K562 (cell line): ENCODE results near the gene ACSBG1. TPM values are rescaled to one million over a fixed set of nuclear protein-coding genes. Genes with fewer than 3 reads are reported as not detected.

Experiments used
- ATAC-seq: fragments of 200-7000 bp; cut with Tn5 transposase; 3 replicates; pipeline ENCODE4 v1.9.1; 2020; ENCODE audit warnings: moderate library complexity
- BruUV-seq: library from RNA; stranded (reverse); fragments of 400-500 nt; replicated peaks from 2 replicates; lab custom pipeline; 2021; lab: Mats Ljungman, UMichigan
- CTCF ChIA-PET: fragments of 300-600 bp; formaldehyde crosslinking; extraction: SDS; loops from one replicate; lab custom pipeline; 2021; ENCODE audit warnings: low intra/inter-chr PET ratio; lab: Yijun Ruan, JAX
- POLR2A ChIA-PET: fragments of 300-600, 350-650 bp; sonication (Branson Sonifier 250); formaldehyde crosslinking; extraction: SDS; loops from one replicate; lab custom pipeline; 2021; ENCODE audit warnings: antibody characterized with exemption, inconsistent platforms; lab: Yijun Ruan, JAX
- DNase-seq, 4 experiments: peaks; one replicate each; pipeline versions ENCODE4 v3.0.0 to v3.0.0-alpha.2; 2011 to 2018; ENCODE audit warnings: low spot score in 3 of 4, mixed read lengths in 3 of 4; ENCODE audit errors: extremely low read depth in 1 of 4
- FAIRE-seq: peaks from 2 replicates; lab custom pipeline; 2011; peaks lifted over from hg19 to GRCh38; lab: Jason Lieb, UNC
- H2AFZ ChIP-seq: 2 replicates; pipeline ENCODE4 v1.6.0; 2011; ENCODE audit warnings: low read depth, low read length, control low read depth, inconsistent platforms
- H3K27ac ChIP-seq: fragments of 200-600 bp; 3 replicates; pipeline ENCODE4 v1.8.0; 2011; ENCODE audit warnings: low read depth, mild to moderate bottlenecking, control low read depth, inconsistent platforms, low read length, moderate library complexity, mixed read lengths; ENCODE audit errors: extremely low read depth
- H3K27me3 ChIP-seq, 2 experiments: fragments of 300-600 bp in 1 of 2; 2 replicates in 1 of 2; 3 replicates in 1 of 2; pipeline versions ENCODE4 v1.6.0 to v1.8.0; 2011; ENCODE audit warnings: inconsistent platforms in 2 of 2, low read length in 2 of 2, mild to moderate bottlenecking in 1 of 2, mixed read lengths in 1 of 2, moderate library complexity in 1 of 2; ENCODE audit not compliant: control insufficient read depth in 2 of 2, insufficient read depth in 2 of 2
- H3K36me3 ChIP-seq: fragments of 300-600 bp; 3 replicates; pipeline ENCODE4 v1.8.0; 2011; ENCODE audit warnings: mild to moderate bottlenecking, low read length, inconsistent platforms; ENCODE audit not compliant: control insufficient read depth, insufficient read depth
- H3K4me1 ChIP-seq, 2 experiments: fragments of 200-600 bp in 1 of 2; replicated peaks in 1 of 2; 2 replicates in 1 of 2; 3 replicates in 1 of 2; pipeline versions ENCODE4 v1.5.1 to v1.8.0; 2011; ENCODE audit warnings: inconsistent platforms in 2 of 2, low read length in 2 of 2, mild to moderate bottlenecking in 1 of 2, mixed read lengths in 1 of 2, moderate library complexity in 1 of 2; ENCODE audit not compliant: control insufficient read depth in 2 of 2, insufficient read depth in 2 of 2
- H3K4me2 ChIP-seq: 2 replicates; pipeline ENCODE4 v1.6.1; 2011; ENCODE audit warnings: low read length, control low read depth, inconsistent platforms, mixed read lengths; ENCODE audit not compliant: insufficient read depth
- H3K4me3 ChIP-seq: fragments of 200-600 bp; sonication (generic), shearing (Covaris generic); 2 replicates; pipeline ENCODE4 v1.5.1; 2016; ENCODE audit warnings: control low read depth, inconsistent platforms
- H3K79me2 ChIP-seq: fragments of 200-600 bp; 3 replicates; pipeline ENCODE4 v1.8.0; 2011; ENCODE audit warnings: low read length, inconsistent platforms; ENCODE audit not compliant: control insufficient read depth, insufficient read depth
- H3K9ac ChIP-seq, 2 experiments: 2 replicates each; pipeline versions ENCODE4 v1.6.0 to v1.6.1; 2011; ENCODE audit warnings: low read depth in 2 of 2, low read length in 2 of 2, control low read depth in 1 of 2, inconsistent platforms in 1 of 2, mild to moderate bottlenecking in 1 of 2, mixed read lengths in 1 of 2; ENCODE audit not compliant: insufficient read depth in 1 of 2
- H3K9me1 ChIP-seq: one replicate; pipeline ENCODE4 v1.6.0; 2011; ENCODE audit warnings: inconsistent platforms, mild to moderate bottlenecking, low read length, moderate library complexity; ENCODE audit not compliant: control insufficient read depth, insufficient read depth
- H3K9me3 ChIP-seq: replicated peaks from 2 replicates; pipeline ENCODE4 v1.5.1; 2011; ENCODE audit warnings: low read depth, low read length, inconsistent platforms; ENCODE audit not compliant: control insufficient read depth, insufficient read depth
- H4K20me1 ChIP-seq: replicated peaks from 2 replicates; pipeline ENCODE4 v1.6.1; 2011; ENCODE audit warnings: low read length, inconsistent platforms, mixed read lengths; ENCODE audit not compliant: control insufficient read depth, insufficient read depth
- ESRRA ChIP-seq: fragments of 450-650 bp; IDR thresholded peaks from 2 replicates; pipeline ENCODE4 v1.6.1; 2014; ENCODE audit warnings: low read depth, mild to moderate bottlenecking, moderate library complexity, borderline replicate concordance
- HDAC8 ChIP-seq: fragments of 450-650 bp; IDR thresholded peaks from 2 replicates; pipeline ENCODE4 v1.6.1; 2016; ENCODE audit warnings: mild to moderate bottlenecking, missing genetic modification characterization, moderate library complexity, missing compliant biosample characterization
- HEY1 ChIP-seq: fragments of 250-450 bp; sonication (Bioruptor Pico); IDR thresholded peaks from 2 replicates; pipeline ENCODE4 v1.5.0; 2020; ENCODE audit warnings: mild to moderate bottlenecking, moderate library complexity, borderline replicate concordance
- IRF2 ChIP-seq: sonication (generic); formaldehyde crosslinking; IDR thresholded peaks from 2 replicates; pipeline ENCODE4 v1.8.1; 2022; ENCODE audit warnings: mild to moderate bottlenecking, missing genetic modification reagents
- L3MBTL2 ChIP-seq: fragments of 450-650 bp; IDR thresholded peaks from 2 replicates; pipeline ENCODE4 v1.6.1; 2016; ENCODE audit warnings: mild to moderate bottlenecking, moderate library complexity
- RBFOX2 ChIP-seq: fragments of 200-400 bp; formaldehyde crosslinking; IDR thresholded peaks from 2 replicates; pipeline ENCODE4 v1.6.1; 2017; ENCODE audit warnings: low read depth, mild to moderate bottlenecking, low read length, moderate library complexity
- SLC30A9 ChIP-seq: fragments of 250-450 bp; sonication (Bioruptor Pico); IDR thresholded peaks from 2 replicates; pipeline ENCODE4 v1.8.0; 2022; ENCODE audit warnings: mild to moderate bottlenecking, moderate library complexity
- SP1 ChIP-seq: sonication (generic); formaldehyde crosslinking; IDR thresholded peaks from 2 replicates; pipeline ENCODE4 v1.8.1; 2022; ENCODE audit warnings: mild to moderate bottlenecking, missing genetic modification reagents
- TEAD2 ChIP-seq: fragments of 450-650 bp; IDR thresholded peaks from 2 replicates; pipeline ENCODE4 v1.6.1; 2016; ENCODE audit warnings: missing genetic modification characterization, control low read depth, missing compliant biosample characterization
- TFAM ChIP-seq: fragments of 250-450 bp; sonication (Bioruptor Pico); conservative IDR thresholded peaks from 2 replicates; pipeline ENCODE4 v1.5.0; 2021; ENCODE audit warnings: mild to moderate bottlenecking, moderate library complexity
- YY1 ChIP-seq, 3 experiments: IDR thresholded peaks; 2 replicates each; pipeline ENCODE4 v1.6.1; 2011; ENCODE audit warnings: low read length in 2 of 3, mild to moderate bottlenecking in 2 of 3, moderate library complexity in 2 of 3, borderline replicate concordance in 1 of 3, control low read depth in 1 of 3, low read depth in 1 of 3; ENCODE audit not compliant: insufficient read depth in 3 of 3, insufficient replicate concordance in 2 of 3, control insufficient read depth in 1 of 3, insufficient read length in 1 of 3; ENCODE audit errors: extremely low read depth in 1 of 3
- ZNF133 ChIP-seq: fragments of 250-450 bp; sonication (Bioruptor Pico); IDR thresholded peaks from 2 replicates; pipeline ENCODE4 v1.4.0; 2020; ENCODE audit warnings: mild to moderate bottlenecking
- ZNF3 ChIP-seq: fragments of 250-450 bp; sonication (Bioruptor Pico); IDR thresholded peaks from 2 replicates; pipeline ENCODE4 v1.5.0; 2021; ENCODE audit warnings: mild to moderate bottlenecking, moderate library complexity
- ZNF354B ChIP-seq: fragments of 250-450 bp; sonication (Bioruptor Pico); IDR thresholded peaks from 2 replicates; pipeline ENCODE4 v1.4.0; 2020
- WGBS: fragments of 100-300 bp; shearing (Covaris generic); methylation state at CpG from one replicate; pipeline ENCODE4 v1.1.6; 2016; ENCODE audit warnings: low coverage, mixed read lengths; ENCODE audit not compliant: insufficient coverage; ENCODE audit errors: missing lambda C conversion rate; 5-methylcytosine and 5-hydroxymethylcytosine counted together
- in situ Hi-C: fragments of 300-500 bp; cut with MboI; formaldehyde crosslinking; loops from 4 replicates; pipeline ENCODE4 v1.15.0; 2018; ENCODE audit warnings: inconsistent platforms, mixed read lengths
- intact Hi-C: fragments of 100-400 bp; cut with micrococcal nuclease; formaldehyde crosslinking; loops from 2 replicates; pipeline ENCODE4 v1.14.2; 2022
- polyA plus RNA-seq, 8 experiments: library from polyadenylated mRNA; depleted of rRNA in 4 of 8; stranded (reverse) in 5 of 8; unstranded in 3 of 8; fragments of >200 nt; fragmentation: Nextera tagmentation in 2 of 8; fragmentation: Illumina TruSeq in 1 of 8; extraction: Ambion mirVana in 2 of 8; extraction: Trizol in 1 of 8; gene quantifications; 2 replicates each; pipeline versions ENCODE4 v1.2.1 to v1.2.3, GENCODE V29; 2011 to 2014; ENCODE audit warnings: inconsistent platforms in 1 of 8, missing spikeins in 1 of 8
- total RNA-seq, 7 experiments: library from RNA; depleted of rRNA in 6 of 7; stranded (reverse); fragments of >200 nt in 6 of 7; fragmentation: Illumina TruSeq in 2 of 7; extraction: Trizol in 2 of 7; gene quantifications; 2 replicates each; pipeline versions ENCODE4 v1.2.1 to v1.2.3, GENCODE V29; 2011 to 2021; ENCODE audit warnings: low replicate concordance in 1 of 7
- TF ChIP-seq, protein P1 (sequence below), 2 experiments: IDR thresholded peaks; 2 replicates each; pipeline ENCODE4 v1.6.1; 2012; ENCODE audit warnings: improper control_type of control experiment in 2 of 2, low read depth in 2 of 2, low read length in 2 of 2, borderline replicate concordance in 1 of 2

The ACSBG1 gene
- total and polyA plus RNA-seq, 9 of the 15 experiments (the other 6 are each of a cell fraction or from before 2014, with no cell fraction given), result 0.36 to 6.4 (median 2.5) TPM

DNA sequence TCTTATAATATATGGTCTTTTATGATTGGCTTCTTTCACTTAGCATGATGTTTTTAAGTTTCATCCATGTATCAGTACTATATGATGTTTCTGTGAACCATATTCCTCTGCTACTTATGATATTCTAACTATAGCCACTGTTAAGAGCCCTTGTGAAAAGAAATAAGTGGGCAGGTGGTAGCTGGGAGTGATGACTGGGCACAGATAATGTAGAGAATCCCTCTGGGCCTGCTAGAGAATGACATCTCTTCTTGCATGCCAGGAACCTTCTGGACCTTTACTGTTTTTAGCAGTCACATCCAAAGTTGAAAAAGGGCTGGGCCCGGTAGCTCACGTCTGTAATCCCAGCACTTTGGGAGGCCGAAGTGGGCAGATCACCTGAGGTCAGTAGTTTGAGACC is 75.0 kb downstream of the ACSBG1 start:
- Histone ChIP-seq H3K9me3 (no peaks in the 10 kb centered on the region), H3K4me3 (no peak overlapping the region), H3K9me1 (no peaks in the 10 kb centered on the region), H2AFZ (no peak overlapping the region), H3K27me3 (no peaks in the 10 kb centered on the region), H3K4me1 (no peaks in the 10 kb centered on the region), H3K4me2 (no peak overlapping the region), H3K79me2 (peaks cover 2% of the 10 kb centered on the region; the same call in 1 of the 3 replicates), H3K36me3 (peaks cover 80% of the 10 kb centered on the region; the same call in 2 of the 3 replicates), H4K20me1 (no peaks in the 10 kb centered on the region), H3K9ac (no peak overlapping the region), H3K27ac (no peak overlapping the region)
- ATAC-seq, result no peak
- DNase-seq, result no peak
- POLR2A ChIA-PET, result interaction anchor here (0.6 to 1.6 kb wide), 2 partner anchors 9 to 123 kb away, joined by 4 to 7 read pairs; no protein-coding TSS in a partner anchor
- TF ChIP-seq SLC30A9, result no peak
- no peak for TF ChIP-seq HDAC8
- no peak for TF ChIP-seq IRF2 (CRISPR knock-in tag)
- no peak for TF ChIP-seq L3MBTL2
- no peak for FAIRE-seq
- WGBS, result 100% methylated on average over 3 of the region's 3 CpGs
- in situ Hi-C loops (no loop called here), intact Hi-C loops (no loop called here)
- BruUV-seq, result no TSS peak
- CTCF ChIA-PET, result no interaction called here

DNA sequence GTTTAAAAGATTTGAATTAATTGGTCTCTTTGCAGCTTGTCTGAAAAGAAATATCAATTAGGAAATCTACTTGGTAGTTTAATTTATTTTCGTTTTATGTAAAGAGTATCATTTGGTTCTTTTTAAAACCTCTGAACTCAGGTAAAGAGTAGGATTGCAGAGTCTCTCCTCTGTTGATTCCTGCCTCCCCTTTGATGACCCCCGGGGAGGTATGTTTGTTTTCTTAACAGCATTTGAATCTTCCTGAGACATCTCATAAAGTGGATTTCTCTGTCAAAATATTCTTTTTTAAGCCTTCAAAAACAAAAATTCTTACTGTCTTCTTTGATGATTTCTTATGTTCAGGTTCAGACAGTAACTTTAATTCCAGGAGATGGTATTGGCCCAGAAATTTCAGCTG is 77.2 kb downstream of the ACSBG1 start:
- Histone ChIP-seq H3K9ac (no peak overlapping the region), H3K9me3 (no peaks in the 10 kb centered on the region), H2AFZ (no peak overlapping the region), H3K27me3 (no peaks in the 10 kb centered on the region), H3K4me1 (no peaks in the 10 kb centered on the region), H3K4me2 (no peak overlapping the region), H3K9me1 (no peaks in the 10 kb centered on the region), H4K20me1 (no peaks in the 10 kb centered on the region), H3K27ac (no peak overlapping the region), H3K36me3 (peaks cover 67% of the 10 kb centered on the region; the same call in 2 of the 3 replicates), H3K79me2 (peaks cover 14% of the 10 kb centered on the region; the same call in 2 of the 3 replicates), H3K4me3 (no peak overlapping the region)
- ChIA-PET POLR2A (interaction anchor here (1.2 kb wide), 1 partner anchor 10 kb away, joined by 3 read pairs; no protein-coding TSS in a partner anchor), CTCF (no interaction called here)
- FAIRE-seq, result no peak
- in situ Hi-C loops, result no loop called here
- ATAC-seq, result no peak
- no peak for DNase-seq
- no TSS peak for BruUV-seq
- WGBS, result 42% methylated on average over 2 of the region's 2 CpGs
- intact Hi-C loops, result no loop called here
- no peak for TF ChIP-seq TEAD2 (tag)
- TF ChIP-seq ZNF354B, result no peak
- no peak for TF ChIP-seq ZNF133 (CRISPR knock-in tag)
- no peak for TF ChIP-seq RBFOX2
- no peak for TF ChIP-seq TFAM (CRISPR knock-in tag)
- TF ChIP-seq ESRRA, result no peak
- no peak for TF ChIP-seq YY1 (IDR thresholded peaks at IDR 0.05; ENCODE audit: borderline replicate concordance in 1 of 3, control insufficient read depth in 1 of 3, extremely low read depth in 1 of 3, insufficient read depth in 3 of 3, insufficient read length in 1 of 3, insufficient replicate concordance in 2 of 3, low read depth in 1 of 3, low read length in 2 of 3)
- TF ChIP-seq ZNF3 (CRISPR knock-in tag), result no peak
- TF ChIP-seq SP1, result no peak
- TF ChIP-seq HEY1, result no peak
- TF ChIP-seq, protein P1, sequence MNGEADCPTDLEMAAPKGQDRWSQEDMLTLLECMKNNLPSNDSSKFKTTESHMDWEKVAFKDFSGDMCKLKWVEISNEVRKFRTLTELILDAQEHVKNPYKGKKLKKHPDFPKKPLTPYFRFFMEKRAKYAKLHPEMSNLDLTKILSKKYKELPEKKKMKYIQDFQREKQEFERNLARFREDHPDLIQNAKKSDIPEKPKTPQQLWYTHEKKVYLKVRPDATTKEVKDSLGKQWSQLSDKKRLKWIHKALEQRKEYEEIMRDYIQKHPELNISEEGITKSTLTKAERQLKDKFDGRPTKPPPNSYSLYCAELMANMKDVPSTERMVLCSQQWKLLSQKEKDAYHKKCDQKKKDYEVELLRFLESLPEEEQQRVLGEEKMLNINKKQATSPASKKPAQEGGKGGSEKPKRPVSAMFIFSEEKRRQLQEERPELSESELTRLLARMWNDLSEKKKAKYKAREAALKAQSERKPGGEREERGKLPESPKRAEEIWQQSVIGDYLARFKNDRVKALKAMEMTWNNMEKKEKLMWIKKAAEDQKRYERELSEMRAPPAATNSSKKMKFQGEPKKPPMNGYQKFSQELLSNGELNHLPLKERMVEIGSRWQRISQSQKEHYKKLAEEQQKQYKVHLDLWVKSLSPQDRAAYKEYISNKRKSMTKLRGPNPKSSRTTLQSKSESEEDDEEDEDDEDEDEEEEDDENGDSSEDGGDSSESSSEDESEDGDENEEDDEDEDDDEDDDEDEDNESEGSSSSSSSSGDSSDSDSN (IDR thresholded peaks at IDR 0.05; ENCODE audit: borderline replicate concordance in 1 of 2, low read depth in 2 of 2, low read length in 2 of 2), result no peak
